GM21360 (cell line): Measurements from ENCODE around the gene ABHD17B.
A peak's percentile ranks its signal among the peaks of the same experiment; 100 is the strongest.

Source experiments
- ATAC-seq: cut with Tn5 transposase; IDR thresholded peaks from one replicate; pipeline ENCODE4 v1.9.1; 2021; ENCODE audit warnings: mild to moderate bottlenecking, moderate library complexity; ENCODE audit not compliant: unreplicated experiment

The ABHD17B gene

DNA sequence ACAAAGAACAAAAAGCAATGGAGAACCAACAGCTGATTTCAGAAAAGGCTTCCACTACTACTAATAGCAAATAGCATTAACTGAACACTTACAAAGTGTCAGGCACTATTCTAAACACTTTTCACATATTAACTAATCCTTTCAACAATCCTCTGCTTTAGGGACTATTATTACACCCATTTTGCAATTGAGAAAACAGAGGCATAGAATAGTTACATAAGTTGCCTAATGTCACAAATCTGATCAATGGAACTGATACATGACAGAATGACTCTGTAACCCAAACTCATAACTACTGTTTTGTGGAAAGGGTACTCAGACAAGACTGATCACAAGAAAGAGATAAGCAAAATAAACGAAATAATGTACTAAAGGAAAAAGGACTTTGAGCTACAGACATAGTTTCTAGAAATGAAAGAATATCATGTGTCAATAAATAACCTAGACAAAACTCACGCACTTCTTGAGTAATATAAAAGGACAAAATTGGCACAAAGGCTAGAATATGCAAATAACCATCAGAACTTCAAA lies 31.3 kb downstream of the ABHD17B start:
- ATAC-seq = no peak

DNA sequence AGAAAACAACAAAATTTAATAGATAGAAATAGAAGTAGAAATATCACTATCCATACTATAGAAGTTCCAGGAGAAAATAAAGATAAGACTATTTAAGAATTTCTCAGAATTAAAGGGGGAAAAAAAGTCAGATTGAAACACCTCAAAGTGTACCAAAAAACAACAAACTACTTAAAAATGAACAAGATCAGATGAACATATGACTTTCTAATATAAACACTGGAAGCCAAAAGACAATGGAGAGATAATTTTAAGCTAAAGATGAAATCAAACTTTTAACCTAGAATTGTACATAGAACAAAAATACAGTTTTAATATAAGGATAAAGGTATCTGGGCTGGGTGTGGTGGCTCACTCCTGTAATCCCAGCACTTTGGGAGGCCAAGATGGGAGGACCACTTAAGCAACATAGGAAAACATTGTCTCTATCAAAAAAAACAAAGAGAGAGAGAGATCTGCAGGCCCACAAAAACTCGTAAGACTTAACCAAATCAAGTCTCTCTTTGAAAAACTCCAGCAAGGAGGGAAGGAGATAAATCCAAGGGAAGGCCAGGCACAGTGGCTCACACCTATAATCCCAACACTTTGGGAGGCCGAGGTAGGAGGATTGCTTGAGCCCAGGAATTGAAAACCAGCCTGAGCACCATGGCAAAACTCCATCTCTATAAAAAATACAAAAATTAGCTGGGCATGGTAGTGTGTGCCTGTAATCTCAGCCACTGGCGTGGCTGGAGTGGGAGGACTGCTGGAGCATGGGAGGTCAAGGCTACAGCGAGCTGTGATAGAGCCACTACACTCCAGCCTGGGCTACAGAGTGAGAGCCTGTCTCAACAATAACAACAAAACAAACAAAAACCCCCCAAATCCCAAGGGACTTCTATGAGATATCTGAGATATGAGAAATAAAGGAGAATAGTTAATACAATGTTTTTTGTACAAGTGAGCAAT lies 32.4 kb downstream of the ABHD17B start:
- no peak for ATAC-seq

DNA sequence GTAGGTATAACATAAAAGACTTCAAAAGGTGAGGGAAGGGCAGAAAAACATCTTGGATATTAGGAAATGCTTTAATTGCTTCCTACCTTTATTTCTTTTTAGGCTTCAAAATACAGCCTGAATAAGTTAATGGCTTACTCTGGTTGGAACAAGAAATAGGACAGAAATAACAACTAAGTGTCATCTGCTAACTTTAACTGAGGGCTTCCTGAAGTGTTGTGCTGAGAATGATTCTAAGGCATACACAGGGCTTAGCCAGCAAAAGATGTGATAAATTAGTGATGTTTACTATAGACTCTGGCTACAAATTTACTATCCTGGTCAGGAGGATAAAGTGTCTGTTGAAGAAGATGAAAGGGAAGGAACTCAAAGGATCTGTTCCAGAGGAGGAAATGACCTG lies 34.2 kb downstream of the ABHD17B start:
- ATAC-seq = no peak

DNA sequence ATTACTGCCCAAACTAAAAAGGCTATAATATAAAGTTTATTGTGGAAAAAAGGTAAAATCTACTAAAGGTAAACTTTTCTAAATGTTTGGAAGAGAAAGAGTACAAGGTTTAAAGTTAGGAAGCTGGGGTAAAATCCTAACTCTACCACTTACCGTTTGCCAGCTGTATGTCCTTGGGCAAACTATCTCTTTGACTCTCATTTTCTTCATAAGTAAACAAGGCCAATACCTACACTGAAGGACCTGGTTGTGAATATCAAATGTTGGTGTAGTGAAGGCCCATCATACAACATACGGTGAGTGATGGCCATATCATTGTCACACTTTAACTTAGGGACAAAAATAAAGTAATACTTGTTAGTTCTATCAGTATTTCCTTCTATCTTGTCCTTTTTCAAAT lies 34.9 kb downstream of the ABHD17B start:
- ATAC-seq = no peak

DNA sequence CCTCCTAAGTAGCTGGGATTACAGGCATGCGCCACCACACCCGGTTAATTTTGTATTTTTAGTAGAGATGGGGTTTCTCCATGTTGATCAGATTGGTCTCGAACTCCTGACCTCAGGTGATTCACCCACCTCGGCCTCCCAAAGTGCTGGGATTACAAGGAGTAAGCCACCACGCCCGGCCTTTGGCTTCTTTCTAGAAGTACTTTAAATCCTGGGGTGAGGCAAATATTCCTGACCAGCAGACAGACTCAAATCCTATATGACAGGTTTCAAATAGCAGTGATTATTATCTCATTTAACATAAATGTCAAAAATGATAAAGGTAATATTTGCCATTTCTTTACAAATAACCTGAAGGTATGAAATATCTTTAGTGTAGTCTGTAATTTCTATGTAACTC lies 35.6 kb downstream of the ABHD17B start:
- no peak for ATAC-seq

GRCh38 chr9:71863631-71864030 lies 47.4 kb downstream of the ABHD17B start:
- no peak for ATAC-seq

DNA sequence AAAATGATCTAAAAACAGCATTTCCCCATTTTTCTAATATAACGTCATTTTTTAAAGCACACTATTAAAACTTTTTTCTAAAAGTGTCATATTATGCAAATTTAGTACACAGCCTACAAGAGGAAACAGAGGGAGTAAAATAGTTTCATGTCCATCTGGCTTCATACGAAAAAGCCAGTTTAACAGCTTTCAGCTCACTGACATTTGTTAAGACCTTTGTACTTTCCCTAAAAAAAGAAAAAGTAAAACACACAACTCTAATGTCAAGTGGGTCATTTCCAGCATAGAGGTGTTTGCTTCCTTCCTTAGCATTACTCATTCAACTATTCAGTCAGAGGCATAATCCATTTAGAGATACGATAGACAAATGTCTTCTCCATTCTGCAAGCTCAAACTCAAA lies 49.4 kb downstream of the ABHD17B start:
- no peak for ATAC-seq

DNA sequence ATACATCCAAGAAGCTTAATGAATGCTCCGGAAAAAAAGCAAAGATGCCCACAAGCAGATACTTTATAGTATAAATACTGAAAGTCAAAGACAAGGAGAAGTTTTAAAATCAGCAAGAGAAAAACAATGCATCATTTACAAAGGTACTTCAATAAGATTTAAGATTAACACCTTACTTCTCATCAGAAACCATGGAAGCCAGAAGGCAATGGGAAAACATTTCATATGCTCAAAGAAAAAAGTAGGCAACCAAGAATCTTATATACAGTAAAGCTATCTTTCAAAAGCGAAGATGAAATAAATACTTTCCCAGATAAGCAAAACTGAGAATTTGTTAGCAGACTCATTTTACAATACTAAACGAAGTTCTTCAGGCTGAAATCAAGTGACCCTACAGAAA lies 51.1 kb downstream of the ABHD17B start:
- ATAC-seq = no peak

DNA sequence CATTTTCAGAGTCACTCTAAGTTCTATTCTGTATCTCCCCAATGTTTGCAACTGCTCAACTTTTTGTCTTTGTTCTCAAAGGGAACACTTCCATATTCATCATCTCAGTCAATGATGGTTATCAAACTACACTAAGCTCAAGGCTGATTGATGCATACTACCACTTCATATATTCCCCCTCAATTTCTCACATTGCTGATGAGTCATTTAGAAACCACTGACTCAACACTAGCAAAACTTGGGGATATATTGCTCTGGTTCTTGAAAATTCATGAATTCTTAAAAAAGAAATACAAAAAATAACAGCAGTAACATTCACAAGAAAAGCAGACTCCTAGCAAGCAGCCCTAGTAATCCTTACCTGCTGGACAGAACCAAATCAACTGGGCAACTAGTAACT lies 52.2 kb downstream of the ABHD17B start:
- peak; percentile 86 for ATAC-seq

DNA sequence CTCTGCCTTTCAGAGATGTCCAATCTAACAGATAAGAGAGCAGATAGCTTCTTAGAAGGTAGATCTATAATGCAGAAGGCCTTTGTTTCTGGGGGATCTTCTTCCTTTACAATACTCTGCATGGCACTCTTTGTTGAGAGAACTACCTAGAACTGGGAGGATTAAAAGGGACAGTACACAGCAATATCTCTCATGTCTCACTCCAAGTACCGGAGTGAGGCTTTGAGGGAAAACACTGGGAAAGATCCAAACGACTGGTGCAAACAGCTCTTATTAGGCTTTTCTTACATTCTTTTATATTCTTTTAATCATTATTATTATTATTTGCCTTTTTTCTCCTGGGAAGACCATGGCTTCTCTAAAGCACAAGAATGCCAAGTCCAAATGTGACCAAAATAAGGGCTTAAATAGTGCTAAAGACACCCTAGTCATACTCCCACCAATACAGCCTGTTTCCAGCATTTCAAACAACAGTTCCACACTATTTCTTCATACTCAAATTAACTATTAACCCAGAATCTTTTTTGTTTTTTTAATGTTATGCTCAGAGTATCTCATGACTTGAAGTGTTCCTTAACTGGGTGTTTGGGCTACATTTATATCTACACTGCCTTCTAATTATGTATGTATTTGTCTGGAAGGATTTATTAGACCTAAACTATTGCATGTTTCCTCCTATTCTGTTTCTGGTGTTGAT lies 52.7 kb downstream of the ABHD17B start:
- no peak for ATAC-seq

DNA sequence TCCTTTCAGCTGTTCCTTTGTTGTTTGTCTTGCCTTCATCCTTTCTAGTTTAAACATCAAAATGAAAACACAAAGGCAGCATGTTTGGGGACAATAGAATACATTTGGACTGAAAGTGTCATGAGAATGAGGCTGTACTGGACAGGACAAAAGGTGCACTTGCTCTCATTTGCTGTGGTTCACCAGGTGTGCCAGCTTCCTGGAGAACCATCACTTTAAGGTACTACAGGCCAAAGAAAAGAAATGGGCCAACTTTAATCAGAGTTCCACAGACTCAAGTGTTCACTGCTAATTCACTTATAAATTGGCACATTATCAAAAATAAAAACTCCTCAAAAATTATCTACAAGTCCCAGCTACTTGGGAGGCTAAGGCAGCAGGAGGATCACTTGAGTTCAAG lies 53.8 kb downstream of the ABHD17B start:
- ATAC-seq = no peak

DNA sequence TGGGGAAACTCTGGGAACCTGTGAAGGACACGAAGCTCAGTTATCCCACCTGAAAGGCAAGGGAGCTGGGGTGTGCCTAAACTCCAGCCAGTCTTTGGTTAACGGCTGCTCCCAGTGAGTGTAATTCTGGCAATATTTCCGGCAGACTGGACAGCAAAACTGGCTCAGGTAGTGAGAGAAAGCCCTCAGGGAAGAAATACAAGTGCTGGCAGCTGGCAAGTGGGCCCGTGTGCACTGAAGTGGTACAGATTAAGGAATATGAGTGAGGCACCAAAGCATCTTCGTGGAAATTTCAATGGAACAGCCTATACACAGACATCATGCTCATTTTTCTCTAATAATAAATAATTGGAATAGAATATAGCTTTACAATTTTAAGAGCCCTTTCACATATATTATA lies 56.2 kb downstream of the ABHD17B start:
- ATAC-seq = no peak

DNA sequence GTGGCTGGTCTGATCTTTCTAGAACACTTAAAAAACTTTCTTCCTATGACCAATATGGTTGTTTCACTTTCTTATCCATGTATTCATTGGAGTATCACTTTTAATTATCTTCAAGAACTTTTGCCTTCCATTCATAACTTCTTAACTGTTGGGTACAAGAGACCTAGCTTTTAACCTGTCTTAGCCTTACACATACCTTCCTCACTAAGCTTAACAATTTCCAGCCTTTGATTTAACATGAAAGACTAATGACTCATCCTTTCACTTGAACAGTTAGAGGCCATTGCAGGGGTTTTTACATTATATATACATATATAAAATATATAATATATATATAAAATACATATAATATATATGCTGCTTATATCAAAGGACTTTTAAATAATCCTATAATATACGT lies 57.9 kb downstream of the ABHD17B start:
- ATAC-seq = no peak

DNA sequence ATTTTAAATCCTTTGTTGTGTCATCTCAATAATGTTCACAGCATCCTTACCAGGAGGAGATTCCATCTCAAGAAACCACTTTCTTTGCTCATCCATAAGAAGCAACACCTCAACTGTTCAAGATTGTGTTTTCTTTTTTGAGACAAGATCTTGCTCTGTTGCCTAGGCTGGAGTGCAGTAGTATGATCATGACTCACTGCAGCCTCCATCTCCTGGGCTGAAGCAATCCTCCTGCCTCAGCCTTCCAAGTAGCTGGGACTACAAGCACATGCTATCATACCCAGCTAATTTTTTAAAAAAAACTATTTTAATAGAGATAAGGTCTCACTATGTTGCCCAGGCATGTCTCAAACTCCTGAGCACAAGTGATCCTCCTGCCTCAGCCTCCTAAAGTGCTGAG lies 60.0 kb downstream of the ABHD17B start:
- no peak for ATAC-seq

GRCh38 chr9:71847892-71848291 lies 63.1 kb downstream of the ABHD17B start:
- ATAC-seq = no peak

DNA sequence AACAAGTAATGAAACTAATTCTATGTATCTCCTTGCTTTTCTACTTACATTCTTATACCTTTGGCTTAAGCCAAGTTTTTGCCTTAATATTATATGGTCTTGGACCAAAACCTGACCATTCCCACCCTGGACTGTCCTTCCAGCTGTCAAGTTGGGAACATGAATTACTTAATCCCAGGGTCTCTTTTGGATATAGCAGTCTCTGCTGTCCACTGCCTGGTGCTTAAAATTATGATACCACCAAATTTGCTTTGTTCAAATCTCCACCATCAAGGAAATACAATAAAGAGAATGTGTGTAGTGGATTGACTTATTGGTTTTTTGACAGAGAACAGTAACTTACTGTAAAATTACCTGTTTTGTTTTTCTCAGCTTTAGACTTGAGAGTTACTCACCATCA lies 66.2 kb downstream of the ABHD17B start:
- no peak for ATAC-seq

DNA sequence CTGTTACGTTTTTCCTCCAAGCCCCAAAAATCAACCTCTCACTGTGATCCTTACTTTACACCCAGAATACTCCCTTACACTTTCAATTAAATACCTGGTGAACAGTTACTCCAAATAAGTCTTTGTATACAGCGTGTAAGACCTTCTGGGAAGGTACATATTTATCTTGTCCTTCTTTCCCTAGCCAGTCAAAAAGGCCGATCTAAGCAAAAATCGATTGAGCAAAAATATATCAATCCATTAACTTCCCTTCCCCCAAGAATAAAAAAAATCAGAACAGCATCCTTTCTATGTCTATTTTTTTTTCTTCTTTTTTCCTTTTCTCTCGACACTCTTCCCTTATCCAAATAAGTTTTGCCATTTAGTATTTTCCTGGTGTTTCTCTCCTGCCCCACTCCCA lies 71.3 kb downstream of the ABHD17B start:
- ATAC-seq = no peak

DNA sequence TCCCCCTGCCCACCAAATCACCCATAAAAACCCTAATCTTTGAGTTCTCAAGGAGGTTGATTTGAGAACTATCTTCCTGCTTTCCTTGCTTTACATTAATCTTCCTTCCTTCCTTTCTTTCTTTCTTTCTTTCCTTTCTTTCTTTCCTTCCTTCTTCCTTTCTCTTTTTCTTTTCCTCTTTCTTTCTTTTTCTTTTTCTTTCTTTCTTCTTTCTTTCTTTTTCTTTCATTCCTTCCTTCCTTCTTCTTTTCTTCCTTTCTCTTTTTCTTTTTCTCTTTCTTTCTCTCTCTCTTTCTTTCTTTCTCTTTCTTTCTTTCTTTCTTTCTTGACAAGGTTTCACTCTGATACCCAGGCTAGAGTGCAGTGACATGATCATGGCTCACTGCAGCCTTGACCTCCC lies 75.4 kb downstream of the ABHD17B start:
- ATAC-seq = no peak

DNA sequence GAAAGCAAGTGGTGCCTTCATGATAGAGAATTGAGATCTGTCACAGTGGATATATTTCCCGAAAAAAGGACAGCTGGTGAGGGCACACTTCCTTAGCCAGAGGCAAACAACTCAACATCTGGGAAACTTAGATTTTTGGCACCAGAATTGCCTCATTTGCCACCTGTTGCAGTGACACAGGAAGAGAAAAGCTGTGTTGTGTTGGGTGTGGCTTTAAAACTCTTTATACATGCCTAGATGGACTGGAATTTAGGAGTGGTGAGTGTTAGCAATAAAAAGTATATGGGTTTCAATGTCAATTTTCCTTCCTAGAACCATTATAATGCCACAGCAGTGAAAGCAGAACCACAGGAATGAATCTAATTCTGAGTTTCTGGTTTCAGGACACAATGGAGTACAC lies 80.1 kb downstream of the ABHD17B start:
- no peak for ATAC-seq

DNA sequence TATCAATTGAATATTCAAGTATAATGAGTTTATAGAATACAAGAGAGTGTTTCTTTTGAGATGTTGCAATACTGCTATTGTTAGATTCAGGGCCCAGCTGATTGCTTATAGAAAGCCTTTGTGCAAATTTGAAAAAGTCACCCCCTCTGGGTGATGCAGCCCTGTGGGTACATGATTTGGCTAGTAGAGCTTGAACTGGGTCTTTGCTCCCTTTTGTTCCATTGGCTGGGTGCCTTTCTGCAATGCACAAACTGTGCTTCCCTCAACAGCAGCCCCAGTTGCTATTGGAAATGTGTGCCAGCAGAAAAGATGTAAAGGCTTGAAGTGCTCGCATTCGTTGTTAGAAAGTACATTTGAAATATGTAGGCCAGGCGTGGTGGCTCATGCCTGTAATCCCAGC lies 80.8 kb downstream of the ABHD17B start:
- no peak for ATAC-seq

GRCh38 chr9:71826279-71826678 lies 84.7 kb downstream of the ABHD17B start:
- ATAC-seq = no peak

GRCh38 chr9:71824257-71824656 lies 86.7 kb downstream of the ABHD17B start:
- ATAC-seq = no peak
